Measurements from ENCODE around the gene ALK.

The ALK gene

DNA sequence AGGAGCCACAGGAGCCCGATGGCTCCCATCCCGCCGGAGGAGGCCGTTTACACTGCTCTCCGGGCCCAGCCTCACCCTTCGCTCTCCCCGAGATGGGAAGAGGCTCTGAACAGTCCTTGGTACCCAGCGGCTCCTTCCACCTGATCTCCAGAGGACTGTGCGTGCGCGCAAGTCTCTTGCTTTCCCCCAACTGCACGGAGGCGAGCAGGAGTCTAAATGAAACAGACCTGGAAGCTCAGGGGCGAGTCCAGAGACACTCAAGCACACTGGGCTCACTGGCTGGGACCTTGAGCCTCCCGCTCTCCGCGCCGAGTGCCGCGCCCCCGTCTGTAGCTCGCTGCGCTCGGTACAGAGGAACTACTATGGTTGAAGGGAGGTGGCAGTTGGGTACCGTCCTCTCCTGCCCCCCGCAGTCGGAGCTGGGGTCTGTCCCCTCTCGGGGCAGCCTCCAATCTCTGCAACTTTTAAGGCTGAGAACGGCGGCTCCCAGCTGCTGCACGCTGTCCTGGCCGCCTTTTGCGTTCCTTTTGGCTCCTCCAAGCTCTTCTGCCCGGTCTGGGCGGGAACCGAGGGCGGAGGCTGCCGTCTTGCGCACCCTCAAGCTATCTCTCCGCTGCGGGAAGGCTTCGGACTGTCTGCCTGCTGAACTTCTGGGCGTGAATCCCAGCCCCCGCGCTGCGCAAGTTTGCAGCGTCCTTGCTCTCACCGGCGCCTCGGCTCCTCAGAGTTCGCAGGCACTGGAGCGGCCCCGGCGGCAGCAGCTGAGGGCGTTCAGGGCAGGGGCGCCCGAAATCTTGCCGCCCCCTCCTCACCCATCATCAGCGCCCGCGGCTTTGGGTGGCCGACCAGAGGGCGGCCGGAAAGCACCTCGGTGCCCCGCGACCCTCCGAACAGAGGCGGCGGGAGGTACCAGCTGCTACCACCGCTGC, 491 bp downstream of the ALK start:
- H3K4me3 Mint-ChIP-seq: no peak overlapping the region
- H3K27ac Mint-ChIP-seq: no peak overlapping the region
- peaks cover 56% of the 10 kb centered on the region for H3K27me3 Mint-ChIP-seq (ENCODE audit: low read depth)
- no peaks in the 10 kb centered on the region for H3K36me3 Mint-ChIP-seq (ENCODE audit: low read depth)
- H3K4me1 Mint-ChIP-seq (ENCODE audit: low read depth): no peaks in the 10 kb centered on the region
- no peaks in the 10 kb centered on the region for H3K9me3 Mint-ChIP-seq

DNA sequence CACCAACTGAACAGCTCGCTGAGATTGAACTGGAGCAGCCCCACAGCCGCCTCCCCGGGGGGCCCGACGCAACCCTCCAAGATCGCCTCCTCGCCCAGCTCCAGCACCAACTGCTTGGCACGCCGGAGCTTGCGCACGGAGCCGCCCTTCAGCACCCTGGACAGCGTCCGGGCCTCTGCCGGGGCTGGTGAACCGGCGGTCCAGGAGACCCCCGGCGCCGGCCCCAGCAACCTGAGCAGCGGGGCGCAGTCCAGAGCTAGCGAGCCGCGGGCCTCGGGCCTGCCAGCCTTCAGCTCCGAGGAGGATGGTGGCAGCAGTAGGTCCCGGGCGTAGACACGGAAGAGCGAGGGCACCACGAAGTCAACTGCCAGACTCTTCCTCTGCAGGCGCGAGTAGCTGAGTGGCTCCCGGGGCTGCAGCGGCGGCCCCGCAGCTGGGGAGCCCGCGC, 1.2 kb downstream of the ALK start:
- H3K27ac Mint-ChIP-seq: no peak overlapping the region
- no peaks in the 10 kb centered on the region for H3K4me1 Mint-ChIP-seq (ENCODE audit: low read depth)
- H3K9me3 Mint-ChIP-seq: no peaks in the 10 kb centered on the region
- H3K27me3 Mint-ChIP-seq (ENCODE audit: low read depth): peaks cover 56% of the 10 kb centered on the region
- H3K4me3 Mint-ChIP-seq: no peak overlapping the region
- no peaks in the 10 kb centered on the region for H3K36me3 Mint-ChIP-seq (ENCODE audit: low read depth)

DNA sequence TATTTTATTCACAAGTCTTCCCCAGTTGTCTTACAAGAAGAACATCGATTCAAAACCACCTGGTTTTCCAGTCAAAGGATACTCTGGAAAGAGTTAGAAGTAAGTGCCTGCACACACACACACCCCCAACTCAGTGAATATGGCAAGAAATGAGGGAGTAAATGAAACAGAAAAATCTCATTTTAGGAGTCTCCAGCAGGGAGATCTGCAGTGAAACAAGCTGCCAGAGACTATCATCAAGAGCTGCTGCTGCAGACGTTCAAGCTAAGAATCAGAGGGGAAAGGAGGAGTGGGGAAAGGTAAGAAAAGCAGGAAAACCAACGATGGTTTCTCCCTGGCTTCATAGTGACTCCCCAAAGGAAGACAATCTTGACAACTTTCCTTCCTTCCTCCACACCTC, 2.4 kb downstream of the ALK start:
- Mint-ChIP-seq H3K4me1 (ENCODE audit: low read depth) (no peaks in the 10 kb centered on the region), H3K4me3 (no peak overlapping the region), H3K9me3 (no peaks in the 10 kb centered on the region), H3K27me3 (ENCODE audit: low read depth) (peaks cover 52% of the 10 kb centered on the region), H3K27ac (no peak overlapping the region), H3K36me3 (ENCODE audit: low read depth) (no peaks in the 10 kb centered on the region)

DNA sequence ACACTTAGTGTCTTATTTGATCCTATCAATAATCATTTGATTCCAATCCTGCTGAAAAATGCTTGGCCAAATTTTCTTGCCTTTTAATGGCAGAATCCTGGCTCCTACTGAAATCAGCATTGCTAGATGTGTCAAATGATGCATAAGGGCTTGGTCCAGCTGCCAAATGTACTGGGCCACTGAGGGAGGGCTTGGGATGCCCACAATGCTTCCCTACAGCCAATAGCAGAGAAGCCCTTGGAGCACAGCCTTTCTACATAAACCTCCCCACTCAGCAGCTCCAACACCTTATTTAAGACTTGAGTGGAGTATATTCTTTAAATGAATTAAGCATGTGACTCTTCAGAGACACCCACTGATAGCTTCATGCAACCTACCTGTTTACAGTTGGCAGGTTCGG, 3.6 kb downstream of the ALK start:
- Mint-ChIP-seq H3K4me1 (ENCODE audit: low read depth) (no peaks in the 10 kb centered on the region), H3K27me3 (ENCODE audit: low read depth) (peaks cover 47% of the 10 kb centered on the region), H3K4me3 (no peak overlapping the region), H3K36me3 (ENCODE audit: low read depth) (no peaks in the 10 kb centered on the region), H3K9me3 (no peaks in the 10 kb centered on the region), H3K27ac (no peak overlapping the region)

DNA sequence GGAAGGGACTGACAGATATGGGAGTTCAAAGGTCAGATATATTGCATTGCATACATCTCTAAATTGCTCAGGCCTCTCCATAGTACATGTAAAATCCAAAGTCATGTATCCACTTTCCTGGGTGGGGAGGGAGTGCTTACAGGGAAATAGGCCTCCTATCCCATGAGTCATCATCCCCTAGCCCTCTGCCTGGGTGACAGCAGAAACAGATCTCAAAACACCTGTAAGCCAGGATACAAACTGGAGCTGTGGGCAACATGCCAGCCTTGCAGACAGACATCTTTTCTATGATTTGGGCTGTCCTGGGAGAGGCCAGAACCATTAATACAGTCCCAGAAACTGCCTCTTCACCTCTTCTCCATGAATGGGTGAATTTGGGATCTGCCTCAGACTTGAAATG, 4.8 kb downstream of the ALK start:
- peaks cover 43% of the 10 kb centered on the region for H3K27me3 Mint-ChIP-seq (ENCODE audit: low read depth)
- no peak overlapping the region for H3K27ac Mint-ChIP-seq
- no peaks in the 10 kb centered on the region for H3K36me3 Mint-ChIP-seq (ENCODE audit: low read depth)
- H3K4me1 Mint-ChIP-seq (ENCODE audit: low read depth): no peaks in the 10 kb centered on the region
- H3K9me3 Mint-ChIP-seq: no peaks in the 10 kb centered on the region
- H3K4me3 Mint-ChIP-seq: no peak overlapping the region

DNA sequence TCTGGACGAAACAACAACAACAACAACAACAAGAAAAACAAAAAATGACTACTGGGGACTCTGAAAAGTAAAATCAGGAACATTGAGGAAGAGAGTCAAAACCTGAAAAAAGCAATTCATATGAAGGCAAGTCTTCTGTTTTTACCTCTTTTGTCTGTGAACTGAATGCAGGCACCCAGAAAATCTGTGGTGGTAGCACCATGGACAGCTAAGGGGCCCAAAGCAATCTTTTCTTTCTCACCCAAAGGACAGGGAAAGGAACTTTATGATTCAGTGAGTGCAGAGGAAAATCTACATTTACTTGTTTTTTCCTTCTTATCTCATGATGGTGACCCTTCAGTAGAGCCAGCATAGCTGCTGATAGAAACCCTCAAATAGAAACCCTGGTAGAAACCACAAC, 10.4 kb downstream of the ALK start:
- Mint-ChIP-seq H3K9me3 (no peaks in the 10 kb centered on the region), H3K27ac (no peak overlapping the region), H3K27me3 (ENCODE audit: low read depth) (peaks cover 17% of the 10 kb centered on the region), H3K4me3 (no peak overlapping the region), H3K36me3 (ENCODE audit: low read depth) (no peaks in the 10 kb centered on the region), H3K4me1 (ENCODE audit: low read depth) (no peaks in the 10 kb centered on the region)

DNA sequence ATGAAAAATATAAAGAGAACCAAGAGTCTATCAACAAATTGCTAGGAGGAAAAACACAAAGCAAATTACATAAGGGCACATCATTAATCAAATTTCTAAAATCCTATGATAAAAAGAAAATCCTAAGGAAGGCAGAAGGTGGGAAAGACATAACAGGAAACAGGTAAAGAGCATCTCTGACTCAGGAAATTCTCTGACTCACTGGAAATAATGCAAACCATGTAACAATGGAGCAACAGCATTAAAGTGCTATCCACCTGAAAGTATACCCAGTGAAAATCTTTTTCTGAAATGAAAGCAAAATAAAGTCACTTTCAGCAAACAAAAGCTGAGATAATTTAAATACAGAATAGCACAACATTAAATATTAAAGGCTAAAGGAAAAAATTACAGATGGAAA, 10.9 kb downstream of the ALK start:
- Mint-ChIP-seq H3K27ac (no peak overlapping the region), H3K9me3 (no peaks in the 10 kb centered on the region), H3K27me3 (ENCODE audit: low read depth) (peaks cover 16% of the 10 kb centered on the region)

DNA sequence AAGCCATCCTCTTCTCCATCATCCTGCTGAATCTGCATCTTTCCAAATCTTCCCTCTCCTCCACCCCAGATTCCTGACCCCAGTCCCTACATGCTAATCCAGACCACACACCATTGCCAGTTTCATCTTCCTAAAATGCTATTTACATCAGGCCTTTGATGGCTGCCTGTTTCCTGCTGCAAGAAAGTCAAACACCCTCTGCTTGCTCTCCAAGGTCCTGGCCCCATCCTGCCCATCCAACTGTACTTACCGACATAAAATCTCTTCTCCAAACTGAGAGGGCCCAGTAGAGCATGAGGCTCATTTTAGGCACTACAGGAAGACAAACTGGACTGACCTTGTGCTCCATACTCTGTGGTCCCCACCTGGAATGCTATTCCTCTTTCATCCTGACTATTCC, 19.0 kb downstream of the ALK start:
- H3K27ac Mint-ChIP-seq: no peak overlapping the region
- no peaks in the 10 kb centered on the region for H3K9me3 Mint-ChIP-seq
- no peaks in the 10 kb centered on the region for H3K36me3 Mint-ChIP-seq (ENCODE audit: low read depth)
- no peaks in the 10 kb centered on the region for H3K4me1 Mint-ChIP-seq (ENCODE audit: low read depth)
- no peak overlapping the region for H3K4me3 Mint-ChIP-seq
- peaks cover 18% of the 10 kb centered on the region for H3K27me3 Mint-ChIP-seq (ENCODE audit: low read depth)

More for the DNA sequence above, 10.9 kb downstream of the ALK start:
- Mint-ChIP-seq H3K4me1 (ENCODE audit: low read depth) (no peaks in the 10 kb centered on the region), H3K36me3 (ENCODE audit: low read depth) (no peaks in the 10 kb centered on the region), H3K4me3 (no peak overlapping the region)

DNA sequence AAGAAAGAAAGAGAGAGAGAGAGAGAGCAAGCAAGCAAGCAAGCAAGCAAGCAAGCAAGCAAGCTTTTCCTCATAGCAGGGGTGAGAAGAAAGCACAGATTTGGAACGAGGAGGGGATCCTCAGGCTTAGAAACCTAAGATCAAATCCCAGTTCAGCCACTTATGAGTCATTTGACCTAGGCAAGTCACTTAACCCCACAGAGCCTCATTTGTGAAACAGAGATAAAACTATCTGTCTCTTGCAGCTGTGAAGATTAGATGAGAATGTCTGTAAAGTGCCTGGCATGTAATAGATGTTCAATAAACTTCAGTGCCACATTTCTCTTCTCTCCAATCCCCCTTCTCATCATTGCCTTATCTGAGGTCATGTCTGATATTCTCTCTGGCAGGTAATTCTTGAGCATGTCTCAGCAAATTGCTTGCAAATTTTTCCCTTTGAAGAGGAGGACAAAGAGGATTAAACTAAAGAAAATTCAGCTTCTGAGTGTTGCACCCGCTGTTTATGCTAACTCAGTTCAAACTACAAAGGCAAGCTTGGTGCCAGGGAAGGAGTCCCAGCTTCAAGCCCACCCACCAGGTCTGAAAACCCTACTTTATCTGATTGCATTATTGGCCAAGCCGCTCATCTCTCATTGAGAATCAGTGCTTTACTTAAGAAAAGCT, 20.3 kb downstream of the ALK start:
- H3K9me3 Mint-ChIP-seq: no peaks in the 10 kb centered on the region

DNA sequence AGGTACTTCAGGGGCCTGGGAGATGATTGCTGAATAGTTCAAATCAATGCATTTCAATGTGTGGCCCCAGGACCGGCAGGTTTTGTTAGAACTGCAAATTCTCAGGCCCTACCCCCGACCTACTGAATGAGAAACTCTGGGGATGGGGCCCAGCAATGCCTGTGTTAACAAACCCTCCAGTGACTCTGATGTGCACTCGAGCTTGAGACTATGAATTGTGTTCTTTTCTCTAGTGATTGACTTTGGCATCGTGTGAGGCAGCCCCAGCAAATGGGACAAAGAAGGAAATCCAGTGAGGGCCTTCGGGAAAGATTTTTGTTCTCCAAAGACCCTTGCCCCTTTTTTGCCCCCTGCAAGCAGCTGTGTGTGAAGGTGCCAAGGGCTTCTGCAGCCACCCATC, 22.4 kb downstream of the ALK start:
- H3K4me1 Mint-ChIP-seq (ENCODE audit: low read depth): no peaks in the 10 kb centered on the region
- peaks cover 17% of the 10 kb centered on the region for H3K27me3 Mint-ChIP-seq (ENCODE audit: low read depth)
- H3K4me3 Mint-ChIP-seq: no peak overlapping the region
- H3K9me3 Mint-ChIP-seq: no peaks in the 10 kb centered on the region
- H3K27ac Mint-ChIP-seq: no peak overlapping the region
- no peaks in the 10 kb centered on the region for H3K36me3 Mint-ChIP-seq (ENCODE audit: low read depth)

More for the DNA sequence above, 20.3 kb downstream of the ALK start:
- Mint-ChIP-seq H3K27ac (no peak overlapping the region), H3K27me3 (ENCODE audit: low read depth) (peaks cover 20% of the 10 kb centered on the region), H3K36me3 (ENCODE audit: low read depth) (no peaks in the 10 kb centered on the region), H3K4me3 (no peak overlapping the region), H3K4me1 (ENCODE audit: low read depth) (no peaks in the 10 kb centered on the region)

DNA sequence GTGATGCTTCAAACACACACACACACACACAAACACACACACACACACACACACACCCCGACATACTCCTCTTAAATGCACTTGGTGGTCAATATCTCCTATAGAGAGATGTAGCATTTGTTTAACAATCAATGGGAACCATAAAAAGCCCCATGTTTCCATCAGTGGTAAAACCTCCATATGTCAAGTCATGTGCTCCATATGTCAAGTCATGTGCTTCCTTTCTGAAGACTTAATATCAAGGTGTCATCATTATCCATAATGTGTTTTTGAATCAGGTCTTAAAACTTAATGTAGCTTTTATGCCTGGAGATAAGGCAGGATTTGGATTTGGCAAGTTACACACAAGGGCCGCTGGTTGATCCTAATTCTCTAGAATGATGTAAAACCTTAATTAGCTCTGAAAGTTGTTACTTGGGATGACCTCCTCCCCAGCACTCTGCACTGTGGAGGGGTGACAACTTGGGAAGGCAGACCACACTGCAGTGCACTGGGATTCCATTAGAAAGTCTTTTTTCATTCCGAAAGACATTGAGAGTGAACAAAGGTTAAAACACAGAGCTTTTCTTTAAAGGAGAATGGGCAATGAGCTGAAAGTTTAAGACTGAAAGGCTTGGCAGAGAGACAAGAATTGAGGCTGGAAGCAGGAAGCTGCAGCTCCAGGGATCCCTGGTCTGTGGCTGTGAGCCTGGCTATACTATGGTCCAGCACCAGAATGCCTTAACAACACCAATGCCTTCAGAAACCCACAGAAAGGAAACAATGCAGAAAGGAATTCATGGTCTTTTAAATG, 26.4 kb downstream of the ALK start:
- no peak overlapping the region for H3K27ac Mint-ChIP-seq
- no peaks in the 10 kb centered on the region for H3K9me3 Mint-ChIP-seq
- H3K4me3 Mint-ChIP-seq: no peak overlapping the region
- H3K4me1 Mint-ChIP-seq (ENCODE audit: low read depth): no peaks in the 10 kb centered on the region
- H3K27me3 Mint-ChIP-seq (ENCODE audit: low read depth): peaks cover 9% of the 10 kb centered on the region
- no peaks in the 10 kb centered on the region for H3K36me3 Mint-ChIP-seq (ENCODE audit: low read depth)

DNA sequence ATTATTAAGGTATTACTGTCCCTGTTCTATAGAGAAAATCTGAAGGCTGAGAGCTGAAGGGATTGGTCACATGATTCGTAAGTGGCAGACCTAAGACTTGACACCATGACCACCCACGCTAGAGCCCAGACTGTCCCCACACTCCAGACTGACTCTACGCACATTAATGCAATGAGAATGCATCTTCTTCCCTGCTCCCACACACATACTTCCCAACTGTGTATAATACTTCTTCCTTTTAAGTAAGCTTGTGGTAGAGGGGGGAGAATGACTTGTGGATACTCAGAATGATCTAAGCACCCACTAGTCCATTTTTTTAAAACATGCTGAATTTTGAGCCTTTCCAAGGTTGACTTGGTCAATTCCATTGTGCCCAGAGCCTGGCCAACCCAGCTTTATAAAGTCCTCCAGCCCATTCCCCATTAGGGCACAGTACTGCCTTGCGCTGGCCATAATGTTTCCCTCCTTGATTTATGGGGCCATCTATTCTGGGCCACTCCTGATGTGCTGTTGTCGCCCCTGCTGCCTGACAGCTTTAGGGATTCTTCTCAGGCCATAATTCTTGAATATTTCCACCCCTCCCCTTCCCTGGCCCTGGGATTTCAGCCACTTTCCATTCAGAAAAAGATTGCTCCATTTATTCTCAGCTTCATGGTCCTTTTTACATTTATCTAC, 28.7 kb downstream of the ALK start:
- Mint-ChIP-seq H3K9me3 (no peaks in the 10 kb centered on the region), H3K4me1 (ENCODE audit: low read depth) (no peaks in the 10 kb centered on the region), H3K27me3 (ENCODE audit: low read depth) (peaks cover 5% of the 10 kb centered on the region), H3K36me3 (ENCODE audit: low read depth) (no peaks in the 10 kb centered on the region), H3K4me3 (no peak overlapping the region), H3K27ac (no peak overlapping the region)

DNA sequence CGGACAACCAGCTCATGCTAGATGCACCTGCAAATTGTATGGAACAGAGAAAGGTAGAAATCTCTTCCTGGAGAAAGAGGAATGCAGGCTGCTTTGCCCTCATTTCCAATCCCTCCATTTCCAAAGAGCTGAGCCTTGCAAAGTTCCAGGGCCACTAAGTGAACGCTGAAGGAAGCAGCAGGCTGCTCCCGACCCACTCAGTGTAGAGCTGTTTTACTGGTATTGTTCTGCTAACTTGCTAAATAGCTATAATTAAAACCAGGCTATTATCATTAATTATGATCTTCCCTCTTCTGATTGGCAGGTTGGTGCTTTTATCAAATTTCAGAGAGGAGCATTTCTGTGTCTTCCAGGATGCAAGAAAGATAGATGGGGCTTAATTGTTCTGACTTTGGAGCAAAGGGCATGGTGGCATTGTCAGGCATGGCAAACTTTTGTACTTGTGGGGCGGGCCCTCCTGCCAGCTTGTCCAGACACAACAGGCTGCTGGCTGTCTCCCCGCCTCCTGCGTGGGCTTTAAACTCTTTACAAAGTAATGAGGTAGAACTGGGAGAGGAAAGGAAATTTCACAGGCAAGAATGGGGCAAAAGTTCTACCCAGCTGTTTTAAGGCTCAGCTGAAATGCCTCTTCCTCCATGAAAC, 40.2 kb downstream of the ALK start:
- H3K36me3 Mint-ChIP-seq (ENCODE audit: low read depth): no peaks in the 10 kb centered on the region
- H3K9me3 Mint-ChIP-seq: no peaks in the 10 kb centered on the region
- H3K4me1 Mint-ChIP-seq (ENCODE audit: low read depth): no peaks in the 10 kb centered on the region
- H3K27me3 Mint-ChIP-seq (ENCODE audit: low read depth): no peaks in the 10 kb centered on the region
- no peak overlapping the region for H3K27ac Mint-ChIP-seq
- H3K4me3 Mint-ChIP-seq: no peak overlapping the region

DNA sequence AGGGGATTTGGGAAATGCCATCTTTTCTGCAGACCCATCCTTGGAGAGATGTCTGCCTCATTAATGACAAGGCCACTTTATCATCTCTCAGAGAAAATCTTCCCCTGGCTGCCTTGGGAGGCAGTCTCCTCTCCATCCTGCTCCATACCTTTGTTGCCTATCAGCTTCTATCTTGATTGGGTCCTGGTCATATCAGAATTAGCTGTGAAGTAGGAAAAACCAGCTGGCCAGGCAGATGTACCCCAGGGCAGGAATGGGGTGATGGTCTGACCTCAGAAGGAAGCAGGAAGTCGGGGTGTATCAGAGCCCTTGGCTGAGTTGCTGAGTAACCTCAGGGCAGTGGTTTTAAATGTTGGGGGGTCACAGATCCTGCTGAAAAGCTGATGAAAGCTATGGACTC, 41.3 kb downstream of the ALK start:
- no peaks in the 10 kb centered on the region for H3K9me3 Mint-ChIP-seq
- no peak overlapping the region for H3K27ac Mint-ChIP-seq
- H3K4me3 Mint-ChIP-seq: no peak overlapping the region
- no peaks in the 10 kb centered on the region for H3K4me1 Mint-ChIP-seq (ENCODE audit: low read depth)
- no peaks in the 10 kb centered on the region for H3K27me3 Mint-ChIP-seq (ENCODE audit: low read depth)
- no peaks in the 10 kb centered on the region for H3K36me3 Mint-ChIP-seq (ENCODE audit: low read depth)
